SKM-1 treated with dmso at 0.1 percent for 144 hours (cell line): ENCODE data around the gene GDF9.

Source experiments
- DNase-seq: peaks from one replicate; lab custom pipeline; 2025; ENCODE audit not compliant: unreplicated experiment; lab: John Stamatoyannopoulos, UW

Gene GDF9

DNA sequence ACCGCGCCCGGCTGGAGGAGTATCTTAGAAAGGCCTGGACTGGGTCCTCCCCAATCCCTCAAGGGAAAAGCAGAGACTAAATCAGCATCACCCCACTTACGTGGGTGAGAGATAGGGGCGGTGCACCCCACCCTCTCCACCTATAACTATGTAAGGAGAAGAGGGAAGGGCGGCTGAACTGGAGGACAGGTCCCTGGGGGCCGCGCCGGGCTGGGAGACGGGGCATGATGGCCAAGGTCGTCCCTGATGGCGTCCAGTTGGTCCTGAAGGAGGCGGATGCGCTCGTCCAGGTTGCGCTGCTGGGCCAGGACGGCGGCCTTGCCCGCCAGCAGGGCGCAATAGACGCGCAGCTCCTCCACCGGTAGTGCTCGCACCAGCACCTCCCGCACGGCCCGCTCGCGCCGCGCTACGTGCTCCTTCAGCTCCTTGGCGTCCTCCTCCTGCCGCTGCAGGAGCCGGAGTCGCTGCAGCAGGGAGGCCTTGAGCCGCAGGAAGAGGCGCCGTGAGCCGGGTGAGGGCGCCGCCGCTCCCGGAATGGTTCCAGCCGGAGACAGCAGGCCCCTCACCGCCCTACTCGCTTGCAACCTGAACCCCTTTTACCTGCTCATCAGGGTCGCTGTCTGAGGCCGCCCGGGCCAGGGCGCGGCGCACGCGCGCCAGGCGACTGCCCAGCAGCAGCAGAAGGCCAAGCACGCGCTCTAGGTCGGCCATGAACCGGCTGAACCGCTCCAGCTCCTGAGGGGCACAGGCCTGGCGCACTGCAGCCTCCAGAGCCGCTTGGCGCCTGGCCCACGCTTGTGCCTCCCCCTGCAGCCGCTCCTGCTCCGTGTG is 43.4 kb downstream of the GDF9 start:
- DNase-seq, result no peak

DNA sequence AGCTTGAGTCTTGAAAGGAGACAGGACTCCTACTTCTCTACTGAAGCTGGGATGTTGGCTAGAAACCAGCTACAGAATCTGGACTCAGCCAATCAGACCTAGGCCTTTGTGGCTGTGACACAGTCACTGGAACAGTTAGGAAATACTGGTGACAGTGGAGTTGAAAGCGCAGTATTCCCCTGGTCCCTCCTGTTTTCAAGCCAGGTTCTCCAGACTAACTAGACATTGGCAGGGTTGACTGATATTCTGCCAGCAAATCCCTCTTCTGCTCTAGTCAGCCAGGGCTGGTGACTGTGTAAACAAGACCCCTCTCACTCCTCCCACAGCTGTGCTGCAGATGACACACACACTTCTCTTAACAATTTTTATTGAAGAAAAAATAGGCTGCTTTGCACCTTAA is 44.5 kb downstream of the GDF9 start:
- no peak for DNase-seq

DNA sequence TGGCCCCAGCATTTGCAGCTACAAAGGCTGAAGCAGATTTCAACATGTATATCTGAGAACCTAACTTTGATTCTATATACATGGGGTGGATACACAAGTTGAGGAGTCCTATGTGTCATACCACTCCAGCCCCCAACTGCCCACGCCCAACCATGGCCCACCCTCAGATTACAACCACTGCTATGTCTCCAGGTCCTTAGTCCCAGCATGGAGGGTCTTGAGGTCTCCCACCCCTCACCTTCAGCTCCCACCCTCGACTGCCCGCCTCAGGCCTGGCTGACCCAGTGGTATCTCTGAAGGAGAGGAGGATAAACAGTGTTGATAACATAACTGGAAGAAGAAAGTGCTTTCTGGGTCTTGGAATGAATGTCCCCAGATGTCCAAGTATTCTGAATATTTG is 44.9 kb downstream of the GDF9 start:
- DNase-seq, result no peak

DNA sequence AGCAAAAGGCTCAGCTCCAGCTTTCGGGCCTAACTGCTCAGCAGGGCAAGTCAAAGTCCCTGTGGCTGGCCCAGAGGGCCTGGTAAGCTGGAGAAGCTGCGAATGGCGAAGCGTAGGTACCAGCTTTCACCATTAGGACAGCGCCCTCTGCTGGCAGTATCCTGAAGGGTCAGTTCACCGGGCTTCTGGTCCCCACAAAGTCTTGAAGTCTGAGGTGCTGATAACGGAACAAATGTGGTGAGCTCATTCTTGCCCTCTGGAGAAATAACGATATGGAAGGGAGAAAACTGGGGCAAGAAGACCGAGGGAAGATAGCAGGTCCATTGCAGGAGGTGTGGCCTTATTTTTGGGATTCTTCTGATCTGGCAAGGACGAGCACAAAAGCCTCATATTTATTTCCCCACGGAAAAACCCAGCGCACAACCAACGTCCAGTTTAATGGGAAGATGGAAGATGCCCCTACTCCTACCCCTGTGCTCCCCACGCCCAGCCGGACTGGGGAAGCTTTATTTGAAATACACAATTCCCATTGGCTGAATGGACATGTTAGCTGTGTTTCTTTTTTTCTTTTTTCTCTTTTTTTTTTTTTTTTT is 46.0 kb downstream of the GDF9 start:
- peak; percentile 75 for DNase-seq

DNA sequence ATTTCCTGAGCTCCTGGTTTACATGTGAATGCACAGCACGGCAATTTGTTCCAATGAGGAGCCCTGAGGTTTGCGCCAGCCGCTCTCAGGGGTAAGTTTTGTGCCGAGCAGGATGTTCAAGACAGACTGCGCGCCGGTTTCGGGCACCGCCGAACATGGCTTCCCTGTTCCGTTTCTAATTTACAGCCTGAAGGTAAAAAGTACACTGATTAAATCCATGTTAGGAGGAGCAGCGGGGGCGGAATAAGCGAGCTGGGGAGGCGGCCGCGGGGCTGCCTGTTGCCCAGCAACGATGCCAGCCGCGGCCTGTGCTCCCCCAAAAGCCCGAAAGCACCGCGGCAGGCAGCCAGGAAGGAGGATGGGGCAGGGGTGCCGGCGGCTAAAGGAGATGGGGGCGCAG is 46.8 kb downstream of the GDF9 start:
- no peak for DNase-seq

GRCh38 chr5:132817011-132817410 is 49.3 kb downstream of the GDF9 start:
- no peak for DNase-seq

DNA sequence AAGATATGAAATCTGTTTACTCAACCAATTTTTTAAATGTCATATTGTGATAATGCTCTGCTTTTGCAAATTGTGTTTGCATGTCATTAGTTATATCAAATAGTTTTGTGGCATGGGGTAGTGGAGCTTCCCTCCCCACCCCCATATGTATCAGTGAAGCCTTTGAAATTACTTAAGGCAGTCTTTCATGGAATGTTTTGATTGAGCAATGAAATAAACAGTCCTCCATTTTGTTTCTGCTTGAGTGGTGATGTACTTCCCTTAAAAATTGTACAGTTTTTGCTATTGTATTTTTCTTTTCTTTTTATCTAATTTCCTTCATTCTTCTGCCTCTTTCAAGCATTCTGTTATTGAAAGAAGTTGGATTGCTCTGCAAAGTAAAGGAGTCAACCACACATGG is 49.7 kb downstream of the GDF9 start:
- DNase-seq, result no peak

DNA sequence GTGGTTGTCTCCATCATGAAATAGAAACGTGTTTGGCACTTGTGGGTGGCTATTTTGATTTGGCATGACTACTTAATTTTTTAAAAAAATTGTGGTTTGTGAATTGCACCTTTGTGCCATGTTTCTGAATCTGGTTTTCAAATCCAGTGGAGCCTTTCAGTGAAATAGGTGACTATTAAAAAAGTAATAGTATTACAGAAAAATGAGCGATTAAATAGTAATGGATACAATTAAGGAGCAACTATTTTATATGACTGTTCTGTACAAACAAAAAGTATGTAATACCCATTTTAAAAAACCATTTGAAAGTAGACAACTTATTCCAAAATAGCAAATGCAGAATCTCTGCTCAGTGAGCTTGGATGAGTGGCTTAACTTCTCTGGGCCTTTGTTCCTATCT is 50.2 kb downstream of the GDF9 start:
- no peak for DNase-seq

- no peak for DNase-seq
Measured at GRCh38 chr5:132815454-132815853, 50.8 kb downstream of the GDF9 start.

DNA sequence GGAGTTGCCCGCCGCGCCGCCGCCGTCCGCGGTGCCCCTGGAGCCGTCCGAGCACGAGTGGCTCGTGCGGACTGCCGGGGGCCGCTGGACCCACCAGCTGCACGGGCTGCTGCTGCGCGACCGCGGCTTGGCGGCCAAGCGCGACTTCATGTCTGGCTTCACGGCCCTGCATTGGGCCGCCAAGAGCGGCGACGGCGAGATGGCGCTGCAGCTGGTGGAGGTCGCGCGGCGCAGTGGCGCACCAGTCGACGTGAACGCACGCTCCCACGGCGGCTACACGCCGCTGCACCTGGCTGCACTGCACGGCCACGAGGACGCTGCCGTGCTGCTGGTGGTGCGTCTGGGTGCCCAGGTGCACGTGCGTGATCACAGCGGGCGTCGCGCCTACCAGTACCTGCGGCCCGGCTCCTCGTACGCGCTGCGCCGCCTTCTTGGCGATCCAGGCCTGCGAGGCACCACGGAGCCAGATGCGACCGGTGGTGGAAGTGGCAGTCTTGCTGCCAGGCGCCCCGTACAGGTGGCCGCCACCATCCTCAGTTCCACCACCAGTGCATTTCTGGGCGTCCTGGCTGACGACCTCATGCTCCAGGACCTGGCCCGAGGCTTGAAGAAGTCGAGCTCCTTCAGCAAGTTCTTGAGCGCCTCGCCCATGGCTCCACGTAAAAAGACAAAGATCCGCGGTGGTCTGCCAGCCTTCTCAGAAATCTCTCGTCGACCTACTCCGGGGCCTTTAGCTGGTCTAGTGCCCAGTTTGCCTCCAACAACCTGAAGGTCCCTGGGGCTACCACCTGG is 51.6 kb downstream of the GDF9 start:
- DNase-seq, result no peak

DNA sequence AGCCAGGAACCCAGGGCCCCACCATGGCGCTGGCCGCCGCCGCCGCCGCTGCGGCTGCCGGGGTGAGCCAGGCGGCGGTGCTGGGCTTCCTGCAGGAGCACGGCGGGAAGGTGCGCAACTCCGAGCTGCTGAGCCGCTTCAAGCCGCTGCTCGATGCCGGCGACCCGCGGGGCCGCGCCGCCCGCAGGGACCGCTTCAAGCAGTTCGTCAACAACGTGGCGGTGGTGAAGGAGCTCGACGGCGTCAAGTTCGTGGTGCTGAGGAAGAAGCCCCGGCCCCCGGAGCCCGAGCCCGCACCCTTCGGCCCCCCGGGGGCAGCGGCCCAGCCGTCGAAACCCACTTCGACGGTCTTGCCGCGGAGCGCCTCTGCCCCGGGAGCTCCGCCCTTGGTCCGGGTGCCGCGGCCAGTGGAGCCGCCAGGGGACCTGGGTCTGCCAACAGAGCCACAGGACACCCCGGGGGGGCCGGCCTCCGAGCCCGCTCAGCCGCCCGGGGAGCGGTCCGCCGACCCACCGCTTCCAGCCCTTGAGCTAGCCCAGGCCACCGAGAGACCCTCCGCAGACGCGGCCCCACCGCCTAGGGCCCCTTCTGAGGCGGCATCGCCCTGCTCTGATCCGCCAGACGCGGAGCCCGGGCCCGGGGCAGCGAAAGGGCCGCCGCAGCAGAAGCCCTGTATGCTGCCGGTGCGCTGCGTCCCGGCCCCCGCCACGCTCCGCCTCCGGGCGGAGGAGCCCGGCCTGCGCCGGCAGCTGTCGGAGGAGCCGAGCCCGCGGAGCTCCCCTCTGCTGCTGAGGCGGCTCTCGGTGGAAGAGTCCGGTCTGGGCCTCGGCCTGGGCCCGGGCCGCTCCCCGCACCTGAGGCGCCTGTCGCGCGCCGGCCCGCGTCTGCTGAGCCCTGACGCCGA is 52.4 kb downstream of the GDF9 start:
- no peak for DNase-seq

GRCh38 chr5:132812781-132813598 is 53.3 kb downstream of the GDF9 start, which contains the start of gene SOWAHA:
TSS of gene SOWAHA (plus strand) at chr5:132813302. CDS start at chr5:132813622, 320 bp downstream.
- DNase-seq, result no peak

GRCh38 chr5:132812123-132812765 is 54.0 kb downstream of the GDF9 start:
- peak; percentile 10 for DNase-seq
